H9 (cell line): ENCODE data around the gene CDKAL1. TPM values are rescaled to one million over a fixed set of nuclear protein-coding genes. Genes with fewer than 3 reads are reported as not detected.

Experiments used
- DNase-seq: peaks from one replicate; pipeline ENCODE4 v3.0.0-alpha.2; 2017
- H2AFZ ChIP-seq: one replicate; pipeline ENCODE4 v1.6.1; 2013; ENCODE audit warnings: mild to moderate bottlenecking, low read length, control low read depth, moderate library complexity
- H2AK5ac ChIP-seq: 2 replicates; pipeline ENCODE4 v1.6.1; 2013; ENCODE audit warnings: low read length, control low read depth, mixed read lengths; ENCODE audit not compliant: insufficient read length
- H2BK120ac ChIP-seq: one replicate; pipeline ENCODE4 v1.6.1; 2013; ENCODE audit warnings: low read depth, mild to moderate bottlenecking, low read length, control low read depth, inconsistent platforms; ENCODE audit not compliant: poor library complexity, severe bottlenecking
- H2BK12ac ChIP-seq: 2 replicates; pipeline ENCODE4 v1.6.1; 2013; ENCODE audit warnings: low read length, control low read depth, mixed read lengths, low read depth; ENCODE audit not compliant: insufficient read length
- H2BK15ac ChIP-seq: 2 replicates; pipeline ENCODE4 v1.6.1; 2013; ENCODE audit warnings: low read depth, low read length, control low read depth
- H2BK20ac ChIP-seq: one replicate; pipeline ENCODE4 v1.6.1; 2013; ENCODE audit warnings: low read depth, mild to moderate bottlenecking, low read length, control low read depth, inconsistent platforms; ENCODE audit not compliant: poor library complexity, severe bottlenecking
- H2BK5ac ChIP-seq: 2 replicates; pipeline ENCODE4 v1.6.1; 2013; ENCODE audit warnings: low read length, control low read depth, mixed read lengths; ENCODE audit not compliant: insufficient read length
- H3K14ac ChIP-seq: 2 replicates; pipeline ENCODE4 v1.6.1; 2013; ENCODE audit warnings: low read length, control low read depth; ENCODE audit not compliant: insufficient read depth
- H3K18ac ChIP-seq: 2 replicates; pipeline ENCODE4 v1.6.1; 2013; ENCODE audit warnings: low read depth, mild to moderate bottlenecking, mixed read lengths, low read length, control low read depth; ENCODE audit not compliant: insufficient read length
- H3K23ac ChIP-seq: 2 replicates; pipeline ENCODE4 v1.6.1; 2013; ENCODE audit warnings: low read length, control low read depth, mixed read lengths, low read depth; ENCODE audit not compliant: insufficient read length
- H3K23me2 ChIP-seq: 2 replicates; pipeline ENCODE4 v1.6.1; 2013; ENCODE audit warnings: low read depth, mild to moderate bottlenecking, mixed read lengths, low read length, control low read depth; ENCODE audit not compliant: insufficient read length, poor library complexity, severe bottlenecking
- H3K27ac ChIP-seq: 2 replicates; pipeline ENCODE4 v1.5.1; 2013; ENCODE audit warnings: low read length, control low read depth, mixed read lengths, low read depth; ENCODE audit not compliant: insufficient read length
- H3K27me3 ChIP-seq: 2 replicates; pipeline ENCODE4 v1.6.1; 2013; ENCODE audit warnings: low read length, control low read depth, inconsistent platforms; ENCODE audit not compliant: insufficient read depth
- H3K4ac ChIP-seq: 2 replicates; pipeline ENCODE4 v1.6.1; 2013; ENCODE audit warnings: low read depth, mild to moderate bottlenecking, control low read depth, inconsistent platforms, low read length, moderate library complexity
- H3K4me1 ChIP-seq: 2 replicates; pipeline ENCODE4 v1.6.1; 2013; ENCODE audit warnings: low read length, control low read depth, inconsistent platforms; ENCODE audit not compliant: insufficient read depth
- H3K4me2 ChIP-seq: 2 replicates; pipeline ENCODE4 v1.6.1; 2013; ENCODE audit warnings: low read length, control low read depth, mixed read lengths; ENCODE audit not compliant: insufficient read length, insufficient read depth
- H3K56ac ChIP-seq: 2 replicates; pipeline ENCODE4 v1.6.1; 2013; ENCODE audit warnings: low read depth, mild to moderate bottlenecking, mixed read lengths, low read length, control low read depth; ENCODE audit not compliant: insufficient read length
- H3K79me1 ChIP-seq: 2 replicates; pipeline ENCODE4 v1.6.1; 2013; ENCODE audit warnings: low read depth, mild to moderate bottlenecking, moderate library complexity, low read length, control low read depth, inconsistent platforms; ENCODE audit not compliant: insufficient read depth, poor library complexity, severe bottlenecking
- H3K79me2 ChIP-seq: 2 replicates; pipeline ENCODE4 v1.6.1; 2013; ENCODE audit warnings: low read length, control low read depth, inconsistent platforms; ENCODE audit not compliant: insufficient read depth
- H3K9ac ChIP-seq: 2 replicates; pipeline ENCODE4 v1.6.1; 2013; ENCODE audit warnings: low read length, control low read depth, mixed read lengths; ENCODE audit not compliant: insufficient read length; ENCODE audit errors: extremely low read depth
- H3K9me3 ChIP-seq: one replicate; pipeline ENCODE4 v1.6.1; 2013; ENCODE audit warnings: low read depth, low read length, inconsistent platforms; ENCODE audit not compliant: control insufficient read depth
- H3T11ph ChIP-seq: one replicate; pipeline ENCODE4 v1.6.1; 2013; ENCODE audit warnings: mild to moderate bottlenecking, low read length, control low read depth, inconsistent platforms
- H4K20me1 ChIP-seq: one replicate; pipeline ENCODE4 v1.6.1; 2013; ENCODE audit not compliant: control insufficient read depth, insufficient read length, insufficient read depth
- H4K5ac ChIP-seq: 2 replicates; pipeline ENCODE4 v1.6.1; 2013; ENCODE audit warnings: low read depth, mild to moderate bottlenecking, mixed read lengths, low read length, control low read depth; ENCODE audit not compliant: insufficient read length
- H4K8ac ChIP-seq: replicated peaks from 2 replicates; pipeline ENCODE4 v1.6.1; 2013; ENCODE audit warnings: low read length, control low read depth, mixed read lengths, low read depth; ENCODE audit not compliant: insufficient read length
- H4K91ac ChIP-seq: 2 replicates; pipeline ENCODE4 v1.6.1; 2013; ENCODE audit warnings: low read depth, mild to moderate bottlenecking, moderate library complexity, mixed read lengths, low read length, control low read depth; ENCODE audit not compliant: insufficient read length
- H3K27ac Mint-ChIP-seq, 3 experiments: 2 replicates in 2 of 3; 3 replicates in 1 of 3; pipeline ENCODE4 v1.8.0; 2020 to 2021; ENCODE audit warnings: mixed read lengths in 3 of 3, mild to moderate bottlenecking in 1 of 3, moderate library complexity in 1 of 3
- H3K27me3 Mint-ChIP-seq: 2 replicates; pipeline ENCODE4 v1.8.0; 2021; ENCODE audit warnings: low read depth, mild to moderate bottlenecking, moderate library complexity, mixed read lengths
- H3K36me3 Mint-ChIP-seq, 3 experiments: 2 replicates in 2 of 3; 3 replicates in 1 of 3; pipeline ENCODE4 v1.8.0; 2020 to 2021; ENCODE audit warnings: low read depth in 3 of 3, mixed read lengths in 3 of 3; ENCODE audit not compliant: insufficient read depth in 1 of 3
- H3K4me1 Mint-ChIP-seq, 2 experiments: 2 replicates each; pipeline ENCODE4 v1.8.0; 2020; ENCODE audit warnings: mixed read lengths in 2 of 2
- H3K4me3 Mint-ChIP-seq, 2 experiments: 2 replicates in 1 of 2; 3 replicates in 1 of 2; pipeline ENCODE4 v1.8.0; 2020 to 2021; ENCODE audit warnings: mild to moderate bottlenecking in 2 of 2, mixed read lengths in 2 of 2, moderate library complexity in 1 of 2
- H3K9me3 Mint-ChIP-seq, 2 experiments: 2 replicates in 1 of 2; 3 replicates in 1 of 2; pipeline ENCODE4 v1.8.0; 2020; ENCODE audit warnings: mild to moderate bottlenecking in 2 of 2, mixed read lengths in 2 of 2, moderate library complexity in 1 of 2
- WGBS: extraction: QIAGEN DNeasy Blood & Tissue Kit; methylation state at CpG from one replicate; pipeline ENCODE4 v1.1.7; 2013; ENCODE audit warnings: missing lambda C conversion rate, low lambda C conversion rate, mixed read lengths; ENCODE audit not compliant: insufficient read length; ENCODE audit errors: extremely low coverage; 5-methylcytosine and 5-hydroxymethylcytosine counted together
- total RNA-seq: library from RNA; stranded (reverse); gene quantifications from 2 replicates; pipeline ENCODE4 v1.2.1, GENCODE V29; 2021
- TF ChIP-seq, protein P1 (sequence below): fragments of 200-600 bp; sonication (generic); conservative IDR thresholded peaks from 3 replicates; pipeline ENCODE4 v1.8.0; 2021; ENCODE audit warnings: antibody characterized with exemption, mild to moderate bottlenecking

The CDKAL1 gene
- total RNA-seq, 1 experiment from 2014 or later: 23.0 TPM

- TF ChIP-seq, protein P1, sequence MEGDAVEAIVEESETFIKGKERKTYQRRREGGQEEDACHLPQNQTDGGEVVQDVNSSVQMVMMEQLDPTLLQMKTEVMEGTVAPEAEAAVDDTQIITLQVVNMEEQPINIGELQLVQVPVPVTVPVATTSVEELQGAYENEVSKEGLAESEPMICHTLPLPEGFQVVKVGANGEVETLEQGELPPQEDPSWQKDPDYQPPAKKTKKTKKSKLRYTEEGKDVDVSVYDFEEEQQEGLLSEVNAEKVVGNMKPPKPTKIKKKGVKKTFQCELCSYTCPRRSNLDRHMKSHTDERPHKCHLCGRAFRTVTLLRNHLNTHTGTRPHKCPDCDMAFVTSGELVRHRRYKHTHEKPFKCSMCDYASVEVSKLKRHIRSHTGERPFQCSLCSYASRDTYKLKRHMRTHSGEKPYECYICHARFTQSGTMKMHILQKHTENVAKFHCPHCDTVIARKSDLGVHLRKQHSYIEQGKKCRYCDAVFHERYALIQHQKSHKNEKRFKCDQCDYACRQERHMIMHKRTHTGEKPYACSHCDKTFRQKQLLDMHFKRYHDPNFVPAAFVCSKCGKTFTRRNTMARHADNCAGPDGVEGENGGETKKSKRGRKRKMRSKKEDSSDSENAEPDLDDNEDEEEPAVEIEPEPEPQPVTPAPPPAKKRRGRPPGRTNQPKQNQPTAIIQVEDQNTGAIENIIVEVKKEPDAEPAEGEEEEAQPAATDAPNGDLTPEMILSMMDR: no peak
Measured at GRCh38 chr6:20633566-20634340, 99.5 kb downstream of the CDKAL1 start.

More at GRCh38 chr6:20633566-20634340, 99.5 kb downstream of the CDKAL1 start:
- no peak overlapping the region for H3K23ac ChIP-seq
- no peak overlapping the region for H2AK5ac ChIP-seq
- no peak overlapping the region for H4K91ac ChIP-seq
- no peaks in the 10 kb centered on the region; the same call in 1 of the 2 replicates for H3K79me2 ChIP-seq
- no peaks in the 10 kb centered on the region for H3K79me1 ChIP-seq
- no peak overlapping the region for H3K14ac ChIP-seq
- H3K56ac ChIP-seq: no peak overlapping the region
- no peak overlapping the region for H2BK15ac ChIP-seq
- H4K20me1 ChIP-seq: peaks cover 3% of the 10 kb centered on the region
- H3K4me1 ChIP-seq: peaks cover 12% of the 10 kb centered on the region
- no peaks in the 10 kb centered on the region for H3K27me3 Mint-ChIP-seq
- no peak overlapping the region for H2BK5ac ChIP-seq
- no peak overlapping the region for H3K27ac ChIP-seq
- H3K4me2 ChIP-seq: no peak overlapping the region
- H3K36me3 Mint-ChIP-seq: peaks cover 0 to 8% (median 3%) of the 10 kb centered on the region in 3 experiments; a peak in 4 of 7 replicates
- no peak overlapping the region for H3T11ph ChIP-seq
- no peak for DNase-seq
- no peak overlapping the region for H2BK12ac ChIP-seq
- no peaks in the 10 kb centered on the region for H3K23me2 ChIP-seq
- H3K4me1 Mint-ChIP-seq: peaks cover 32 to 37% of the 10 kb centered on the region in 2 experiments
- H3K4ac ChIP-seq: no peak overlapping the region
- H3K4me3 Mint-ChIP-seq: no peak overlapping the region
- no CpG with 5 or more reads among the region's 2 CpGs for WGBS
- H2BK120ac ChIP-seq: no peak overlapping the region
- H2AFZ ChIP-seq: no peak overlapping the region
- no peak overlapping the region for H4K5ac ChIP-seq
- H3K9me3 ChIP-seq: no peaks in the 10 kb centered on the region
- H3K27me3 ChIP-seq: no peaks in the 10 kb centered on the region
- no peak overlapping the region for H4K8ac ChIP-seq
- no peak overlapping the region for H3K27ac Mint-ChIP-seq
- H3K9me3 Mint-ChIP-seq: no peaks in the 10 kb centered on the region
- H3K9ac ChIP-seq: no peak overlapping the region
- no peak overlapping the region for H2BK20ac ChIP-seq
- H3K18ac ChIP-seq: no peak overlapping the region
